OCI-LY3 (cell line): ENCODE measurements around the gene TMEM63B.
A peak's percentile ranks its signal among the peaks of the same experiment; 100 is the strongest.

Experiments
- H2AFZ ChIP-seq: fragments of 200-600, 300-600 bp; shearing (Covaris generic); 2 replicates; pipeline ENCODE4 v1.6.0; 2014; ENCODE audit warnings: antibody characterized with exemption, low read depth, low read length
- H3K27ac ChIP-seq: fragments of 200-600, 300-600 bp; sonication (generic); 2 replicates; pipeline ENCODE4 v1.5.1; 2014; ENCODE audit warnings: mild to moderate bottlenecking, low read length, moderate library complexity, mixed read lengths
- H3K27me3 ChIP-seq: fragments of 200-600, 300-600 bp; sonication (generic); 2 replicates; pipeline ENCODE4 v1.6.1; 2014; ENCODE audit warnings: low read depth, low read length, mixed read lengths
- H3K36me3 ChIP-seq: fragments of 200-600, 300-600 bp; sonication (generic); replicated peaks from 2 replicates; pipeline ENCODE3; 2014; ENCODE audit warnings: low read depth, low read length, mixed read lengths
- H3K4me1 ChIP-seq: fragments of 300-600, 200-600 bp; sonication (generic); 2 replicates; pipeline ENCODE4 v1.6.1; 2014; ENCODE audit warnings: low read length, mixed read lengths
- H3K4me2 ChIP-seq: fragments of 200-600, 300-600 bp; sonication (generic); 2 replicates; pipeline ENCODE4 v1.6.1; 2014; ENCODE audit warnings: low read length, mixed read lengths
- H3K4me3 ChIP-seq: fragments of 300-600, 200-600 bp; sonication (generic); 2 replicates; pipeline ENCODE4 v1.5.1; 2014; ENCODE audit warnings: antibody characterized with exemption, mild to moderate bottlenecking, low read length, moderate library complexity
- H3K79me2 ChIP-seq: fragments of 300-600, 200-600 bp; shearing (Covaris generic); 2 replicates; pipeline ENCODE4 v1.6.1; 2014; ENCODE audit warnings: mild to moderate bottlenecking, low read length, mixed read lengths
- H3K9ac ChIP-seq: fragments of 300-600, 200-600 bp; shearing (Covaris generic); 2 replicates; pipeline ENCODE4 v1.6.0; 2014; ENCODE audit warnings: mild to moderate bottlenecking, low read length, moderate library complexity
- H3K9me3 ChIP-seq: fragments of 200-600, 300-600 bp; shearing (Covaris generic); 2 replicates; pipeline ENCODE4 v1.6.1; 2014; ENCODE audit warnings: low read length, mixed read lengths; ENCODE audit not compliant: insufficient read depth
- H4K20me1 ChIP-seq: fragments of 200-600, 300-600 bp; sonication (generic); 2 replicates; pipeline ENCODE4 v1.6.1; 2016; ENCODE audit warnings: low read length, mixed read lengths; ENCODE audit not compliant: insufficient read depth
- CTCF ChIP-seq: fragments of 200-600, 300-600 bp; sonication (generic); IDR thresholded peaks from 2 replicates; pipeline ENCODE4 v1.5.1; 2014; ENCODE audit warnings: antibody characterized with exemption, low read length, low read depth
- EZH2phosphoT487 ChIP-seq: fragments of 200-600 bp; shearing (Covaris generic); IDR thresholded peaks from 2 replicates; pipeline ENCODE4 v1.6.1; 2018; ENCODE audit warnings: antibody characterized with exemption, mixed run types, low read depth

Gene TMEM63B

GRCh38 chr6:44149369-44150012 is 22.1 kb downstream of the TMEM63B start:
- Histone ChIP-seq H3K79me2 (no peaks in the 10 kb centered on the region), H4K20me1 (peaks cover 3% of the 10 kb centered on the region; the same call in 1 of the 2 replicates), H3K27ac (no peak overlapping the region), H2AFZ (no peak overlapping the region), H3K4me2 (no peak overlapping the region), H3K9me3 (no peaks in the 10 kb centered on the region), H3K9ac (no peak overlapping the region), H3K36me3 (peaks cover 9% of the 10 kb centered on the region), H3K27me3 (no peaks in the 10 kb centered on the region), H3K4me1 (peaks cover 4% of the 10 kb centered on the region), H3K4me3 (no peak overlapping the region)
- no peak for TF ChIP-seq CTCF

- no peak overlapping the region for H3K9ac ChIP-seq
- no peaks in the 10 kb centered on the region for H3K79me2 ChIP-seq
- H3K4me2 ChIP-seq: no peak overlapping the region
- no peak overlapping the region for H3K27ac ChIP-seq
- peaks cover 9% of the 10 kb centered on the region for H3K36me3 ChIP-seq
- no peaks in the 10 kb centered on the region for H3K27me3 ChIP-seq
- no peak for TF ChIP-seq EZH2phosphoT487
- H2AFZ ChIP-seq: no peak overlapping the region
- no peaks in the 10 kb centered on the region for H3K9me3 ChIP-seq
- peaks cover 4% of the 10 kb centered on the region for H3K4me1 ChIP-seq
- no peak overlapping the region for H3K4me3 ChIP-seq
- H4K20me1 ChIP-seq: peaks cover 3% of the 10 kb centered on the region; the same call in 1 of the 2 replicates
Measured at GRCh38 chr6:44150317-44150917, 23.1 kb downstream of the TMEM63B start.

GRCh38 chr6:44151348-44152108 is 24.2 kb downstream of the TMEM63B start:
- TF ChIP-seq EZH2phosphoT487: no peak
- peak; percentile 99 for TF ChIP-seq CTCF
- Histone ChIP-seq H3K9me3 (no peaks in the 10 kb centered on the region), H3K27me3 (no peaks in the 10 kb centered on the region), H3K9ac (no peak overlapping the region), H3K4me3 (peak overlapping the region; percentile 18), H3K79me2 (no peaks in the 10 kb centered on the region), H3K27ac (no peak overlapping the region), H4K20me1 (no peaks in the 10 kb centered on the region; the same call in 1 of the 2 replicates), H3K4me2 (peak overlapping the region; percentile 51), H3K4me1 (peaks cover 4% of the 10 kb centered on the region), H3K36me3 (peaks cover 9% of the 10 kb centered on the region), H2AFZ (no peak overlapping the region)

- H3K4me2 ChIP-seq: 0 out of 2 replicates have a peak overlapping the region, but pooled peaks have one; percentile 51
- no peak overlapping the region for H3K4me3 ChIP-seq
- no peaks in the 10 kb centered on the region for H3K27me3 ChIP-seq
- H3K36me3 ChIP-seq: peaks cover 5% of the 10 kb centered on the region
- TF ChIP-seq CTCF (no peak), EZH2phosphoT487 (no peak)
- H3K79me2 ChIP-seq: no peaks in the 10 kb centered on the region
- no peak overlapping the region for H3K27ac ChIP-seq
- no peak overlapping the region for H3K9ac ChIP-seq
- peaks cover 4% of the 10 kb centered on the region for H3K4me1 ChIP-seq
- no peaks in the 10 kb centered on the region for H3K9me3 ChIP-seq
- H2AFZ ChIP-seq: no peak overlapping the region
- no peaks in the 10 kb centered on the region; the same call in 1 of the 2 replicates for H4K20me1 ChIP-seq
Measured at GRCh38 chr6:44152109-44152461, 24.7 kb downstream of the TMEM63B start.
